ENCODE measurements around the gene PHB1.

PHB1 gene

DNA sequence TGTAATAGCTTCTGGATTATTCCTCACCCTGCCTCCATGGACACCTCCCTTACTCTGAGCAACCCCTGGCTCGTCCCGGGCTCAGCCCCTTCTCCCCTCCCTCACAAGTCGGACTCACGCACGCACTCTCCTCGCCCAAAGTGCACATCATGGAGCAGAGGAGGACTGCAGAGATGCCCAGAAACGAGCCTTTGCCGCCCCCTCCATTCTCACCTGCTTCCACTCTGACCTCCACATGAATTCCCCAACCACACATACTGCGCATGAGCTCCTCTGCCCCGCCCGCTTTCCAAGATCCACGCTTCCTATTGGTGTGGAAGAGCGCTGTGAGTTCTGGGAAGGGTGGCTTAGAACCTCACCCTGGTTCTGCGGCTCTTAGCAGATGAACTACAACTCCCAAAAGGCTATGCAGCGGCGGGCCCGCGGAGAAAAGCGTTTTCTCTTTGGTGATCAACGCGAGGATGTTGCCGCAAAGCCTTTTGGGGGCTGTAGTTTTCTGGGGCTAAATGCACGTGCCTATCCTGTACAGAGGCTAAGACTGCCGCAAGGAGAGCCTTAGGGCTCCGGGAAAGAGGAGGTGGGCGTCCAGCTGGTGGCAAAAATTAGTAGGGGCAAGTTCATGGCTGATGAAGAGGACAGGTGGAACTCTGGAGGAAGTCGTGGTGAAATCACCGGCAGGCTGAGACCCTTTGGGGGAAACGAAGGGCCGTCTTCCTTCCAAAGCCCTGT is at the start of gene PHB1:
Gene PHB1, minus strand, starts transcription at position 261 of the 729 bp plus-strand sequence. CDS start 1,618 bp downstream, outside the sequence.
- peak; percentile 99 for DNase-seq (ENCODE audit: low spot score)

DNA sequence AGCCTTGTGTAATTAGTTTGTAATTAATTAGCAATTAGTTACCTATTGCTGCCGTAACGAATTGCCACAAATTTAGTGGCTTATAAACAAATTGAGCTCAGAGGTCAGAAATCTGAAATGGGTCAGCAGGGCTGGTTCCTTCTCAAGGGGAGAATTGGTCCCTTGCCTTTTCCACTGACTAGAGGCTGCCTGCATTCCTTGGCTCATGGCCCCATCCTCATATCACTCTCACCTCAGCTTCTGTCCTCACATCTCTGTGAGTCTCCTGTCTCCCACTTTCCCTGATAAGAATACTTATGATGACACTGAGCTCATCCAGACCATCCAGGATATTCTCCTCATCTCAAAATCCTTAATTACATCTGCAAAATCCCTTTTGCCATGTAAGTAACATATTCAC is 49.4 kb upstream of the PHB1 start:
- no peak for DNase-seq (ENCODE audit: low spot score)

DNA sequence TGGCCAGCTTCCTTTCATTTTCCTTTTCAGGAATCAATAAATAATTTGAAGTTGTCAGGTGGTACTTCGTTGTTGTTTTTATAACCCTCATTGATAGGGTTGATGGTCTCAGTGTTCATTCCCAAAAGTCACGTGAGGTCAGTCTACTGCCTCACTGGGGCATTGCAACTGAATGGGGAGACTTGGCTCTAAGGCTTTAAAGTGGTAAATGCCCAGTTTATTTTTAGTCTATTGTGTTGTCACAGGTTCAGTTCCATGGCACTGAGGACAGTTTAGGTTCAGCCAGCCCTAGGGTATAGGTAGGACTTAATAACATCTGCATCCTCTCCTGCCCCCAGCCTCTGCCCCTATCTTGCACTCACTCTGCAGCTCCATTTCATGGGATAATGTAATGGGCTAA is 46.9 kb upstream of the PHB1 start:
- no peak for DNase-seq (ENCODE audit: low spot score)

DNA sequence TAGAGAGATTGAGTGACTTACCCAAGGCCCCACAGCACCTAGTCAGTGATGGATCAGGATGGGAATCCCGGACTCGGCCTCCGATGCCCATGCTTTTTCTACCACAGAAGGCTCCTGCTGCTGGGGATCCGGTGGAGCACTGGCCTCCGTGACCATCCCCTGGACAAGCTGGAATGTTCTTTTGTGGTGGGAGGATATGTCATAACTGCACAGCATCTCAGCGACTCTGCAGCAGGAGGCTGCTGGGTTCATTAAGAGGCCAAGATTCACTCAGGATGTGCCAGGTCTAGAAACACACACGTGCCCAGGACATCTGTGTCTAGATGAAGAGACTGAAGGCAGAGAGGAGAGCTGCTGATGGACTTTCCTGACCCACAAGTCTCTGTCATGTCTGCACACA is 45.7 kb upstream of the PHB1 start:
- no peak for DNase-seq (ENCODE audit: low spot score)

DNA sequence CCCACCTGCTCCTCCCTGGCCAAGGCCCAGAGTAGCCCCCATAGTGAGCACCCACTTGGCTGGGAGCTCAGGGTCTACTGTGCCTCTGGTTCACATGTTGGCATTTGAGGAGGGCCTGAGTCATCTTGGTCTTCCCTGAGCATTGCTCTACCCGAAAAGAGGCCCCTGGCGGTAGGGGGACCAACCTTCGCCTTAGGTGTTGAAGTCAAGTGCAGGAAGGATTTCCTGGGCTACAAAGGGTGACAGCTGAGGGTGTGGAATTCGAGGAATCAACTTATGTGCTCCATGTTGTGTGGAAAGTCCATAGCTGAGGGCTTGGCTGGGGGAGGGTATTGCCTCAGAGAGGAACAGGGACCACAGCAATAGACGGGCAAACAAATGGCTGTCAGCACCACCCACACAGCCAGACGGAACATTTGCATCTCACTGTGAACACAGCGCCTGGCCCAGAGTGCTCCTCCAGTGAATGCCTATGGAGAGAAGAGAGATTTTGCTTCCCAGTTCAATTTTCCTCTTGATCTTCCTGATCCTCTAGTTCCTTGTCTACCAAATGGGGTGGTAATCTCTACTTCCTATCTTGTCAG is 44.8 kb upstream of the PHB1 start:
- no peak for DNase-seq (ENCODE audit: low spot score)

DNA sequence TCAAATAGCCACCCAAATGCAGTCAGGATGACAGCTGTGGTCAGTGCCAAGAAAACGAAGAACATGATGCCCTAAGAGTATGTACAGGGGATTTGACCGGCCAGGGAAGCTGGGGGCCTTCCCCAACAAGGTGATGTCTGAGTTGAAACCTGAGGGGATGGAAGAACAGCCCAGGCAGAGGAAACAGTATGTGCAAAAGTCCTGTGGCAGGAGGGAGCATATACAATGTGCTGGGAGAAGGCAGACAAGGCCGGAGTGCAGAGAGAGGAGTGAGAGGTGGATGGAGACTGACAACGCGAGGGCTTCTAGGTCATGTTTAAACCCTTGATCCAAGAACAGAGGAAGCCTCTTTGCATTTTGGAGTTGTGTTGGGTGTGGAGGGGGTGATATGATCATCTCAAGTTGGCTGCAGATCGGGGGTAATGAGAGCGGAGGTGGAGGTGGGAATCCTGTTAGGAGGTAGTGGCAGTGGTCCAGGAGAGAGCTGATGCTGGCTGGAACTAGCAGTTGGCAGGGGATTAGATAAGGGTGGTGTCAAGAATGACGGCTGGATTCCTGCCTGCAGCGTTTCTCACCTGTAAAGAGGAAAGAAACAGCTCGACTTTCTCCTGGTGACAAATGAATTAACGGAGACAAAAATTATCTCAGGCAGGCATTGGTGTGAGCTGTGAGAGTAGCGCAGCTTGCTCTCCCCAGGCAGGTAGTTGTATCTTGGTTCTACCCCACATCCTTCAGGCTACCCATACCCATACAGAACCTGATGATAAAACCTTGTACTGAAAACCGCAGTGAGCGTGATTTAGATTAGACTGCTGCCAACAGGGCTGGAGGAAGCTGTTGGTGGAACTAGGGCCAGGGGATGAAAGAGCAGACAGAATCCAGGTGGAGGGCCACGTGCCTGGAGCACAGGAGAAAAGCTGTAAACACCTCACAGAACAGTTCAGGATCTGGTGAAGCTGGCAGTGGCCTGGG is 43.2 kb upstream of the PHB1 start:
- no peak for DNase-seq (ENCODE audit: low spot score)

DNA sequence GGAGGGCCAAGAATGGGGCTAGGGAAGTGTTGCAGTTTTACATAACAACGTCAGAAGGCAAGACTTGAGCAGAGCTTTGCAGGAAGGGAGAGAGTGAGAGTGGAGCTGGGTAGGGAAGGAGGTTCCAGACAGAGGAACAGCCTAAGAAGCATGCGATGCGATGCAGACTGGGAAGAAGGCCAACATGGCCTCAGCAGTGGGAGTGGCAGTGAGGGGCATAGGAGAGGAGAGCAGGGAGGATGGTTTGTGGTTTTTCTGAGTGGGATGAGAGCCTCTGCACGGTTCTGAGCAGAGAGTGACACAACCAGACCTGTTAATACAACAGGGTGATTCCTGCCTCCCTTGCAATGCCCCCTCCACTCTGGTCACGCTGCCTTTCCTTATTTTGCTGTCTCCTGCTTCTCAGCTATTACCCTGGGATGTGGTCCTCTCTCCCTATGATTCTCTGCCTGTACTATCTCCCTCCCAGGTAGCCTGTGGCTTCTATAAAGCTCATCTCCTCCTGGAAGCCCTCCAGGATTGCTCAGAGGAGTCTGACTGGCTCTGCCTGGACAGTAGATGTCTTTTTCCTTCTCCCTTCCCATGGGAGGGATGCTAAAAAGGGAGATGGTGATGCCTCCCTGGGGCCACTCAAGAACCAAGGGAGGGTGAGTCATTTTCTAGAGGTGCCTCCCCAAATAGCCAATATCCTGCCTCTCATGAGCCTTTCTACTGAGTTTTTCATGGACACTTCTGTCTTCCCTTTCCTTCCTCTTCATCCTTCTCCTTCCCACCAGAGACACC is 41.7 kb upstream of the PHB1 start:
- DNase-seq (ENCODE audit: low spot score), result no peak

DNA sequence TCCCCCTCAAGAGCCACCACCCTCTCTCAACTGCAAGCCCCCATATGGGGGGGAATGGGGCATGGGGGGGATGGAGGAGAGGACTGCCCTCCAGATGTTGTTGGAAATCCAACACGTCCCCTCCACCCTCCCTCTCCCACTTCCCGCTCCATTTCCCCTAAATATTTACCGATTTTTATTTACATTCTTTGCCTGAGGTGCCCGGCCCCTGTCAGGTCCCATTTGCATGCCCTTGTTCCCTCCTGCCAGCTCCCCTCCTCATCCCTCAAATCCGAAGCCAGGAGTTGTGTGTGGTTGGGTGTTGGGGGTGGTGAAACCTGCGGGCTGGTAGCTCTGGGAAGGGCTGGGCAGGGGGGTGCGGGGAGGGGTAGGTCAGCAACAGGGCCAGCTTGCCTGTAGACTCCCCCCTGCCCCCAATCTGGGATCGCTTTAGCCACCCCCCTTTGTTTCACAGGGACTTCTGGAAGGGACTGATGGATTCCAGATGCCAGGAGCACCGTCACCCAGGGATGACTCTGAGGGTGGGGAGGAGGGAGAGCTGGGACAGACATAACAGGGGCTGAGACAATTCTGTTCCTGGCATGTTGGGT is 40.7 kb upstream of the PHB1 start:
- no peak for DNase-seq (ENCODE audit: low spot score)

DNA sequence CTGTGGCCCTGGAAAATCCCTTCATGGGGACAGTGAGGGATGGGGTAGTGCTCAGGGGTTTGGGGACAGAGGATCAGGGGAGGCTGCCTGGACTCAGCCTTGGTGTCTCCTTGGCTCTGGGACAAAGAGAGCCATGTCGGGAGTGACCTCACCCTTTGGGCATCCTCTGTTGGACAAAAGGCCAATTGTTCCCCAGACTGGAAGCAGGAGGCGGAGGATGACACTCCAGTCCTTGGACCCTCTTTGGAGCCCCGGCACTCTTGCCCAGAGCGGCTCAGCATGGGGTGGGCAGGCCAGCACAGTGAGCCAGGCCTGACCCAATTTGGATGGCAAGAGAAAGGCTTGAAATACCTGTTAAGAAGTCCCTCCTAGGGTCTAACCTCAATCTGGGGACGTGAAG is 39.4 kb upstream of the PHB1 start:
- DNase-seq (ENCODE audit: low spot score), result peak; percentile 89

DNA sequence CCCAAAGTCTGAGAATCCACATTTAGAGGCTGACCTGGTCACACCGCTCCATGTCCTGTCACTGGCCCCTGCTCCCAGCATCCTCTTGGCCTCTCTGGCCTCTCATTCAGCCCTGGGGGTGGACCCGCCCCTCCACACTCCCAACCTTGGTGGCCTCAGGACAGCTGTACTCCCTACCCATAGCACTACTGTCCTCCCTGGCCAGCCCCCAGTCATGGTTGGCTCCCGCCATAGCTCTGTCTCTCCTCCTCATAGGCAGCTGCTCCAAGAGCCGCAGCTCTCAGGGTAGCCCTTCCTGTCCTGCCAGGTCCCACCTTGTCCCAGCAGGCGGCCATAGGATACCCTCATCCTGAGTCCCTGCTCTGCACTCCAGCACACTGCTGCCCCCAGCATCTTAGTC is 38.0 kb upstream of the PHB1 start:
- no peak for DNase-seq (ENCODE audit: low spot score)

DNA sequence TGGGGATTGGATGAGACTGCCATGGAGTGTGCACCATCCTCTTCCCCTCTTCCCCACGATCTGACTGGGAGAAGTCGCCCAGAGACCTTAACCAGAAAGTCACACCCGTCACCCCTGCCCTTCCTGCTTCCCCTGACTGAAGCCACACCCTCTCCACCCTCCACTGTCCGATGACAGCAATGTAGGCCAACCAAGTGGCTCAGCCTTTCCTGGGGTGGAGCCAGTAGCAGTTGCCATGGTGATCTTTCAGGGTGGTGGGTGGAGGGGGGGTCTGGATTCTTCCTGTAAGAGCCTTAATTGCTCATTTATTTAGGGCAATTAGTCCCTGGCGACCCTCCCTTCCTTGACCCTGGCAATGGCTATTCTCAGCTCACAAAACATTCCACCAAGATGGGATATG is 37.5 kb upstream of the PHB1 start:
- no peak for DNase-seq (ENCODE audit: low spot score)

DNA sequence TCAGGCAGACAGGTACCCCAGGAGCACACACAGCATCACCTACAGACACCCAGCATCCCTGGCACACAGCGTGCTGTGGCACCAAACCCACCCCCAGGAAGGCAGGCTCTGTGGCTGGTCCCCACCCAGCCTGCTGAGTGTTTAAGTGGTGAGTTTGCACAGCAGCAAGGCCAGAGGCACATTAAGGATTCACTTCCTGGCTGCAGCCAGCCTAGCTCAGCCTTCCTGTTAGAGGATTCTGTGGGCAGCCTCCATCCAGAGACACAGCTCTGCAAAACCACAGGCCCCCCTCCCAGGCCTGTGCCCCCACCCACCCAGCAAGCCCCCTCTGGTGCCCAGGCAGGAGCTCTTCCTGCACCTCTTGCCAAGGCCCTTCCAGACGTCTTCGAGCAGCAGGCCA is 36.1 kb upstream of the PHB1 start:
- DNase-seq (ENCODE audit: low spot score), result no peak

DNA sequence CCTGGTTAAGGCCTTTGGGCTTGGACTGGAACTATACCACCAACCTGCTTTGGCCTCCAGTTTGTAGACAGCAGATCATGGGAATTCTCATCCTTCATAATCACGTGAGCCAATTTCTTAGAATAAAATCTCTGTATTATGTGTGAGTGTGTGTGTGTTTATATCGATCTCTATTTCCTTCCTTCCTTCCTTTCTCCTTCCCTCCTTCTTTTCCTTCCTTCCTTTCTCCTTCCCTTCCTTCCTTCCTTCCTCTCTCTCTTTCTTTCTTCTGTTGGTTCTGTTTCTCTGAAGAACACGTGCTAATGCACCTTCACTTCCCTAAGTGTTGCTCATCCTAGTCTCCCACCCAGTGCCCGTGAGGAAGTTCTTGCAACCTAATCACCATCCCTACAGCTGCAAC is 35.5 kb upstream of the PHB1 start:
- no peak for DNase-seq (ENCODE audit: low spot score)

DNA sequence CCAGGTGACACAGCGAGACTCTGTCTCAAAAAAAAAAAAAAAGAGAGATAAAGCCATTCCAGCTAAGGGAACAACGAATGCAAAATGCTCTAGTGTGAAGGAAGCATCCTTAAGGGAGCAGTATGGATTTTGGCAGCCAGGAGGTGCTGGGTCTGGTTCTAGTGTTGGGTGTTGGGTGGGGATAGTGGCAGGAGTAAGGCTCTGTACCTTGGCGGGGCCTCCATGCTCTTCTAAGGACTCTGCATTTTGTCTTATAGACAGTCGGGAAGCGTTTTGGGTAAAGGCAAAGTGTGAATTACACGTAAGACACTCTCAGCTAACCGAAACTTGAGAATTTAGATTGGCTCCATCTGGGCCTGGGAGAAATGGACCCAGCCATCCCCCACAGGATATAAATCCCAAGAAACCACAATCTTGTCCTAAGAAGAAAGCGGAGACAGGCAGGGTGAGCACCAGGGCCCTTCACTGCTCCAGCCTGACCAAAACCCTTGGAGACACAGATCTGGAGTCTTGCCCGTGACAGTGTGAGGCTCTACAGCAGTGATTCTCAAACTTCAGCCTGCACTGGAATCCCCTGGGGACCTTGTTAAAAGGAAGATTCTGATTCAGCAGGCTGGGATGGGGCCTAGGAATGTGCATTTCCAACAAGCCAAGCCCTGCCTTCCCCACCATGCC is 33.1 kb upstream of the PHB1 start:
- DNase-seq (ENCODE audit: low spot score), result no peak

DNA sequence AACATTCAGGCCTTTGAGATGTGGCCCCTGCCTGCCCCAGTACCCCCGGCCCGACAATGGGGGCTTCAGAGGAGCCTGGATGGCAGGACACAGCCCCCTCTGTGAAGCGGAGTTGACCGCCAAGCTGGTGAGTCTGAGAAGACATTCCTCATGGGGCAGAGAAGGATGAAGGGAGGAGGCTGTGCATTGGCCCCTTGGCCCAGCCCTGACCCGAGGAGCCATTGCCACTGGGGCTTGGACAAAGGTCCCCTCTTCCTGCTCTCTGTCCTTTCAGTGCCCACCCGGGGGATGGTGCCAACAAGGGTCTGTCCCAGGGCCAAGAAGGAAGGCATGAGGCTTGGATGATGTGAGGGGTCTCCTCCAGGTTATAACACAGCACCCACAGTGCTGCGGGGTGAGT is 30.9 kb upstream of the PHB1 start:
- no peak for DNase-seq (ENCODE audit: low spot score)

DNA sequence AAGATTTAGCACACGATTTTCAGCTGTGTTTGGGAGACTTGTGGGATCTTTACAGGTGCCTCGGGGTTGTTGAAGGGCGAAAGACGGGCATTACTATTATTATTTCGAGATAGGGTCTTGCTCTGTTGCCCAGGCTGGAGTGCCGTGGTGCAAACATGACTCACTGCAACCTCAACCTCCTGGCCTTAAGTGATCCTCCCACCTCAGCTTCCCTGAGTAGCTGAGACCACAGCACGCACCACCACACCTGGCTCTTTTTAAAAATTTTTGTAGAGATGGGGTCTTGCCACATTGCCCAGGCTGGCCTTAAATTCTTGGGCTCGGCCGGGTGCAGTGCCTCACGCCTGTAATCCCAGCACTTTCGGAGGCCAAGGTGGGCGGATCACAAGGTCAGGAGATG is 29.7 kb upstream of the PHB1 start:
- DNase-seq (ENCODE audit: low spot score), result no peak

DNA sequence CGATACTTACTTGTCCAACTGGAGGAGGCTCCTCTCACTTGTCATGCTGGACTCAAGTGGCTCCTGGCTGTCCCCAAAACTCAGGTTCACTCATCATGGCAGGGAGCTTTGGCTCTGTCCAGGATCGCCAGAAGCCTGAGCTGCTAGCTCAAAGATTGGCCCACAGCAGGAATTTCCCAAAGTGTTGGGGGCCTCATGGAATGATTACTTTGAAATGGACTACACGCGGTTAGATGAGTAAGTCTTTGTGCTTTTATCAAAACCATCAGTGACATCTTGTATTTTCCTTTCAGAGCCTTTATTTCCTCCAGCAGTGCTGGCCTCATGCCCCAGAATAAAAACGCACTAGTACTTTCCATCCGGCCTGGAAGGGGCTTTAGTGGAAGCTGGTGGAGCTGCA is 29.2 kb upstream of the PHB1 start:
- DNase-seq (ENCODE audit: low spot score), result no peak

DNA sequence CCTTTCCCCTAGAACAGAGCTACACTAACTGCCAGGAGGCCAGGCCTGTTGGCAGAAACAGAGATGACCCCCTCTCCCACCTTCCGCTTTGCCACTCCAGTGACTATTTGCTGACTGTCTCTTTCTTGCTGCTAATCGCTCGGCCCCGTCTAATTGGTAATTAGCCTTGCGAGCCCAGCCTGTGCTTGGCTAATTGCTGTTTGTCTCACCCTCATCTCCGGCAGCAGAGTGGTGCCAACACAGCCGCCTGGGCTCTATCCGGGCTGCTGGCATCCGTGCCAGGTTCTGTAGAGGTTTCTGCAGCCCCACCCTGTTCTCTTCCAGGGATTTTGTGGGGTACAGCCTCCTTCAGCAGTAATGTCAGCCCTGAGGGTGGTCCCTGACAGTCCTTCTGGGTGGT is 27.4 kb upstream of the PHB1 start:
- no peak for DNase-seq (ENCODE audit: low spot score)

DNA sequence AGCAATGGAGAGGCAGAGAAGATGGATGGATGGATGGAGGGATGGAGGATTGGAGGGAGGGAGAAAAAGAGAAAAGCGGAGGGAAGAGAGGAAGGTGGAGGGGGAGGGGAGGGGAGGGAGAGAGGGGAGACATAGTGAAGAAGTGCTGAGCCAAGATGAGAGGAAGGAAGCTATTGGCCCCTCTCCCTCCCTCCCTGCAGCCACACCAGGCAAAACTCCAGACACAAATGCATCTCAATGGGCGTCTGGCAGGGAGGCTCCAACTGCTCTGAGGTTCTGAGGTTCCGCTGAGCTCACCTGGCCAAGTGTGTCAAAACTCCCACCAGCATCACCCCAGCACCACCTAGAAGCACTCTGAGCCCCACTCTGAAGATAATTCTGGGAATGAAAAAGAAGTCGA is 26.9 kb upstream of the PHB1 start:
- DNase-seq (ENCODE audit: low spot score), result no peak

DNA sequence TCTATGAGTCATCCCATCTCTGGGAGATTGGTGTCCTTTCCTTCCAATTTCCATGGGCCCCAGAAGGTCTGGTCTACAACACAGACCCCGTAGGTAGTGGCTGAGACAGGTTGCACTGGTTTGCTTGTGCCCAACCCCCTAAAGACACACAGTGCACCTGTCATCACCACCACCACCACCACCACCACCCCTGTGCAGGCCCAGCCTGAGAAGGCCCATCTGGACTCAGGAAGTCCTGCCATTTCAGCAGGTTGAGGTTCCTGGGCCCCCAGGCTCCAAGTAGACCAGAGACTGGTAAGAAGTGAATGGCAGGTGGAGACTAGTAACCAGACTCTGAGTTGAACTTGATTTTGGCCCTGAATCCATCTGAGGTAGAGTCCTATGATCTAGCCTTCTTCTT is 25.9 kb upstream of the PHB1 start:
- no peak for DNase-seq (ENCODE audit: low spot score)
